HCT116 (cell line): ENCODE results near the gene TFDP1. TPM values are rescaled to one million over a fixed set of nuclear protein-coding genes. Genes with fewer than 3 reads are reported as not detected.

Experiments
- ATAC-seq: fragments of 200-7000 bp; cut with Tn5 transposase; 2 replicates; pipeline ENCODE4 v1.9.1; 2020; ENCODE audit warnings: mild to moderate bottlenecking, moderate library complexity
- BruUV-seq: library from RNA; stranded (reverse); fragments of 400-500 nt; replicated peaks from 2 replicates; lab custom pipeline; 2021; lab: Mats Ljungman, UMichigan
- CTCF ChIA-PET: fragments of 300-600 bp; sonication (Branson Sonifier 250); formaldehyde crosslinking; loops from one replicate; lab custom pipeline; 2021; ENCODE audit warnings: antibody characterized with exemption; lab: Charles Lee
- POLR2A ChIA-PET: fragments of 300-600, 350-600 bp; sonication (Branson Sonifier 250); formaldehyde crosslinking; loops from one replicate; lab custom pipeline; 2021; ENCODE audit warnings: antibody characterized with exemption; lab: Charles Lee
- RAD21 ChIA-PET, 2 experiments: fragments of 300-600 bp; sonication (Branson Sonifier 250); formaldehyde crosslinking; loops; one replicate each; lab custom pipeline; 2023; ENCODE audit warnings: low total read pairs in 2 of 2; ENCODE audit not compliant: uncharacterized antibody in 2 of 2, unreplicated experiment in 2 of 2, low non-redundant PET in 1 of 2; lab: Charles Lee
- DNase-seq: peaks from one replicate; pipeline ENCODE4 v3.0.0-alpha.2; 2010; ENCODE audit warnings: low read depth, low spot score
- H2AFZ ChIP-seq: fragments of 200-600 bp; shearing (Covaris generic), sonication (generic); 2 replicates; pipeline ENCODE4 v1.6.1; 2017; ENCODE audit warnings: low read depth, mixed run types, mixed read lengths, antibody characterized with exemption, low read length; ENCODE audit not compliant: poor library complexity, severe bottlenecking
- H3K27ac ChIP-seq: 2 replicates; pipeline ENCODE4 v1.5.1; 2012; ENCODE audit warnings: low read depth, low read length
- H3K27me3 ChIP-seq: fragments of 200-600 bp; sonication (generic); 2 replicates; pipeline ENCODE4 v1.6.1; 2016; ENCODE audit warnings: mixed run types, low read length, mixed read lengths; ENCODE audit not compliant: insufficient read depth
- H3K36me3 ChIP-seq, 2 experiments: fragments of 200-500 bp in 1 of 2; fragments of 200-600 bp in 1 of 2; sonication (Bioruptor generic) in 1 of 2; sonication (generic) in 1 of 2; 2 replicates each; pipeline versions ENCODE4 v1.5.1 to v1.6.1; 2014 to 2016; ENCODE audit warnings: low read length in 2 of 2, inconsistent platforms in 1 of 2, mixed read lengths in 1 of 2, mixed run types in 1 of 2; ENCODE audit not compliant: insufficient read depth in 2 of 2, control insufficient read depth in 1 of 2
- H3K4me1 ChIP-seq, 2 experiments: fragments of 200-600 bp in 1 of 2; sonication (generic) in 1 of 2; 2 replicates each; pipeline versions ENCODE4 v1.5.1 to v1.6.1; 2012 to 2017; ENCODE audit warnings: low read length in 2 of 2, inconsistent platforms in 1 of 2, mild to moderate bottlenecking in 1 of 2, mixed read lengths in 1 of 2, mixed run types in 1 of 2, moderate library complexity in 1 of 2; ENCODE audit not compliant: insufficient read depth in 2 of 2, control insufficient read depth in 1 of 2
- H3K4me2 ChIP-seq: fragments of 200-600 bp; sonication (generic); 2 replicates; pipeline ENCODE4 v1.6.1; 2017; ENCODE audit warnings: mixed run types, low read length, mixed read lengths
- H3K4me3 ChIP-seq, 2 experiments: fragments of 200-600 bp in 1 of 2; sonication (generic) in 1 of 2; replicated peaks in 1 of 2; 2 replicates each; pipeline ENCODE4 v1.5.1; 2011 to 2016; ENCODE audit warnings: low read length in 2 of 2, control low read depth in 1 of 2, low read depth in 1 of 2, mild to moderate bottlenecking in 1 of 2, mixed read lengths in 1 of 2, mixed run types in 1 of 2
- H3K79me2 ChIP-seq: fragments of 200-600 bp; sonication (generic); 2 replicates; pipeline ENCODE4 v1.6.1; 2017; ENCODE audit warnings: mild to moderate bottlenecking, mixed run types, low read length, moderate library complexity, mixed read lengths; ENCODE audit not compliant: insufficient read depth
- H3K9ac ChIP-seq: fragments of 200-600 bp; sonication (generic); 2 replicates; pipeline ENCODE4 v1.6.1; 2016; ENCODE audit warnings: low read length, mixed read lengths
- H3K9me2 ChIP-seq: fragments of 200-600 bp; sonication (generic), shearing (Covaris generic); 2 replicates; pipeline ENCODE4 v1.6.1; 2017; ENCODE audit warnings: mixed run types, mild to moderate bottlenecking, moderate library complexity; ENCODE audit not compliant: insufficient read depth
- H3K9me3 ChIP-seq, 2 experiments: fragments of 200-500 bp in 1 of 2; fragments of 200-600 bp in 1 of 2; sonication (Bioruptor generic) in 1 of 2; sonication (generic) in 1 of 2; 2 replicates each; pipeline ENCODE4 v1.6.1; 2014 to 2017; ENCODE audit warnings: low read length in 2 of 2, mixed read lengths in 2 of 2, inconsistent platforms in 1 of 2, low read depth in 1 of 2, mild to moderate bottlenecking in 1 of 2, mixed run types in 1 of 2, moderate library complexity in 1 of 2; ENCODE audit not compliant: control insufficient read depth in 1 of 2, insufficient read depth in 1 of 2
- H4K20me1 ChIP-seq: fragments of 200-600 bp; sonication (generic), shearing (Covaris generic); 2 replicates; pipeline ENCODE4 v1.6.1; 2017; ENCODE audit warnings: mixed run types, mild to moderate bottlenecking, moderate library complexity; ENCODE audit not compliant: insufficient read depth
- CEBPB ChIP-seq: IDR thresholded peaks from 2 replicates; pipeline ENCODE4 v1.6.1; 2012; ENCODE audit warnings: low read depth
- ELF1 ChIP-seq: IDR thresholded peaks from 2 replicates; pipeline ENCODE4 v1.6.1; 2012; ENCODE audit warnings: low read depth, borderline replicate concordance
- EZH2 ChIP-seq: fragments of 200-600 bp; sonication (generic); IDR thresholded peaks from 2 replicates; pipeline ENCODE4 v1.6.1; 2017; ENCODE audit warnings: antibody characterized with exemption, mixed run types
- EZH2phosphoT487 ChIP-seq: fragments of 200-600 bp; IDR thresholded peaks from 2 replicates; pipeline ENCODE4 v1.6.1; 2018; ENCODE audit warnings: antibody characterized with exemption, borderline replicate concordance
- FOSL1 ChIP-seq: IDR thresholded peaks from 2 replicates; pipeline ENCODE4 v1.6.1; 2012; ENCODE audit warnings: low read depth
- JUND ChIP-seq: IDR thresholded peaks from 2 replicates; pipeline ENCODE4 v1.6.1; 2012
- POLR2A ChIP-seq: IDR thresholded peaks from 2 replicates; pipeline ENCODE4 v1.7.0; 2011; ENCODE audit warnings: borderline replicate concordance; ENCODE audit not compliant: insufficient read depth, insufficient read length; ENCODE audit errors: extremely low read depth
- POLR2AphosphoS5 ChIP-seq: IDR thresholded peaks from 2 replicates; pipeline ENCODE4 v1.6.1; 2011; ENCODE audit warnings: mild to moderate bottlenecking, low read depth, low read length, moderate library complexity
- RAD21 ChIP-seq: IDR thresholded peaks from 2 replicates; pipeline ENCODE4 v1.6.1; 2012; ENCODE audit warnings: low read depth, mild to moderate bottlenecking
- SRF ChIP-seq: IDR thresholded peaks from 2 replicates; pipeline ENCODE4 v1.6.1; 2012; ENCODE audit warnings: low read depth
- TCF7L2 ChIP-seq: IDR thresholded peaks from 2 replicates; pipeline ENCODE4 v1.7.0; 2011; ENCODE audit warnings: borderline replicate concordance, inconsistent platforms; ENCODE audit not compliant: insufficient read depth, insufficient read length; ENCODE audit errors: extremely low read depth
- YY1 ChIP-seq: IDR thresholded peaks from 2 replicates; pipeline ENCODE4 v1.6.1; 2011; ENCODE audit warnings: low read length, low read depth, moderate library complexity, mild to moderate bottlenecking; ENCODE audit not compliant: insufficient replicate concordance; ENCODE audit errors: extremely low read depth
- intact Hi-C: fragments of 100-400 bp; cut with micrococcal nuclease; formaldehyde crosslinking; loops from 2 replicates; pipeline ENCODE4 v1.10.0; 2022
- total RNA-seq: library from RNA; stranded (reverse); gene quantifications from one replicate; pipeline ENCODE4 v1.2.1, GENCODE V29; 2021; ENCODE audit not compliant: unreplicated experiment
- TF ChIP-seq, protein P1 (sequence below): IDR thresholded peaks from 2 replicates; pipeline ENCODE4 v1.6.1; 2012
- TF ChIP-seq, protein P2 (sequence below): IDR thresholded peaks from 2 replicates; pipeline ENCODE4 v1.6.1; 2012; ENCODE audit warnings: low read depth
- TF ChIP-seq, protein P3 (sequence below): IDR thresholded peaks from 2 replicates; pipeline ENCODE4 v1.6.1; 2012
- TF ChIP-seq, protein P4 (sequence below), 3 experiments: fragments of 200-600 bp in 1 of 3; sonication (generic) in 1 of 3; IDR thresholded peaks in 2 of 3; conservative IDR thresholded peaks in 1 of 3; 2 replicates each; pipeline ENCODE4 v1.5.1; 2012 to 2017; ENCODE audit warnings: low read depth in 2 of 3, low read length in 2 of 3, antibody characterized with exemption in 1 of 3, borderline replicate concordance in 1 of 3, control low read depth in 1 of 3, mild to moderate bottlenecking in 1 of 3, mixed read lengths in 1 of 3, mixed run types in 1 of 3, moderate library complexity in 1 of 3; ENCODE audit not compliant: insufficient read depth in 1 of 3

TFDP1 gene
- total RNA-seq, 1 experiment from 2014 or later: 169 TPM

DNA sequence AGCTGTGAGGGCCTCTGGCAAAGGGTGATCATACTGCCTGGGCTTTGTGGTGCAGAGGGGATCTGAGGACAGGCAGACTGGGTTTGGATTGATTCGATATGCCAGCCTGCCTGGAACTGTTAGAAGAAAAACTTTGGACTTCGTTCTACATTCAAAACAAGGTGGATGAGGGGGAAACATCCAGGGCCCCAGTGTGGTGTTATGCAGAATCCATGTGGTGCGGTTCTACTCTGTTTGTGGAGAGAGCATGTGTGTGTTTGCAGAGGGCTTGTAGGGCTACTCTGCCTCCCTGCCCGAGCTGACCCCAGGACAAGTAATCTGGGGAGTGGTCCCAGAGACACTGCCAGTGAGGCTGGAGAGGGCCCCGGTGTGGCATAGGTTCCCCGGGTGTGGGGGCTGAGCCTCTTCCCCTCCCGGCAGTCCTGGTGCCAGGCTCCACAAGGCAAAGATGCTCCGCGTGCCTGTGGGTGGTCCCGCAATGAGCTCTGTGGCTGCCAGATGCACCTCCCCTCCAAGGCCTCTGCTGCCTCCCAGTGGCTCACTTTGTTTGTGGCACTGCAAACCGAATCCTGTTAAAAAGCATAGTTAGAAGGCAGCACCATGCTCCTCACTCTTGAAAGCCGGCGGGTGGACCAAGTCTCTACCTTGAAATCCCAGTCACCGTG is 22.3 kb upstream of the TFDP1 start (continued):
- TF ChIP-seq RAD21 (peak; percentile 78), ELF1 (no peak)

DNA sequence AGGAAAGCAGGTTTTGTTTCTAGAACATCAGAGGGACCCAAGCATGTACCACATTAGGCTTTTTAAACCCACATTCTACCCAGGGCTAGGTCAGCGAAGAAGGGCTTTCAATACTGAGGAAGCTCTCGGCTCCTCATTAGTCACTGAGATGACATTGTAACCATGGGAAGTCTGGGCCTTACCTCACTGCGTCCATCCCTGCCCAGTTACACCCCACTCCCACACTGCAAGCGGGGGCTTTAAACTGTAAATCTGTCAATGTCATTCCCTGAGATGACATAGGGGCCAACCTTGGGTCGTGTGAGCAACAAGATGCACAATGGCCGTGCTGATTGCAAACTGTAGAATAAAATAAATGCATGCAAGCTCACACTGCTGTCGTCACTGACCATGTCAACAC is 21.7 kb upstream of the TFDP1 start:
- H3K27me3 ChIP-seq: no peaks in the 10 kb centered on the region
- H3K9ac ChIP-seq: no peak overlapping the region
- H3K4me2 ChIP-seq: no peak overlapping the region
- no peak overlapping the region for H3K4me3 ChIP-seq
- no peaks in the 10 kb centered on the region for H3K9me2 ChIP-seq
- RAD21 ChIA-PET: no interaction called here
- intact Hi-C loops: loop anchor here (5.0 kb wide), 1 partner anchor 106 kb away; no protein-coding TSS in a partner anchor
- no peaks in the 10 kb centered on the region for H4K20me1 ChIP-seq
- H3K79me2 ChIP-seq: no peaks in the 10 kb centered on the region
- DNase-seq (no peak), ATAC-seq (no peak)
- POLR2A ChIA-PET: no interaction called here
- H3K4me1 ChIP-seq: peaks cover 0 to 10% of the 10 kb centered on the region in 2 experiments; a peak in 1 of 4 replicates
- no peak overlapping the region for H3K27ac ChIP-seq
- H3K9me3 ChIP-seq: no peaks in the 10 kb centered on the region
- CTCF ChIA-PET: interaction anchor here (0.9 to 1.5 kb wide), 2 partner anchors 105 to 111 kb away, joined by 4 to 13 read pairs; no protein-coding TSS in a partner anchor
- no peaks in the 10 kb centered on the region for H3K36me3 ChIP-seq
- H2AFZ ChIP-seq: no peak overlapping the region
- no TSS peak for BruUV-seq
- no peak for TF ChIP-seq EZH2phosphoT487
- TF ChIP-seq JUND: no peak
- TF ChIP-seq FOSL1: no peak
- TF ChIP-seq, protein P1, sequence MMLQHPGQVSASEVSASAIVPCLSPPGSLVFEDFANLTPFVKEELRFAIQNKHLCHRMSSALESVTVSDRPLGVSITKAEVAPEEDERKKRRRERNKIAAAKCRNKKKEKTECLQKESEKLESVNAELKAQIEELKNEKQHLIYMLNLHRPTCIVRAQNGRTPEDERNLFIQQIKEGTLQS: no peak
- no peak for TF ChIP-seq POLR2AphosphoS5
- TF ChIP-seq POLR2A: no peak
- TF ChIP-seq, protein P2, sequence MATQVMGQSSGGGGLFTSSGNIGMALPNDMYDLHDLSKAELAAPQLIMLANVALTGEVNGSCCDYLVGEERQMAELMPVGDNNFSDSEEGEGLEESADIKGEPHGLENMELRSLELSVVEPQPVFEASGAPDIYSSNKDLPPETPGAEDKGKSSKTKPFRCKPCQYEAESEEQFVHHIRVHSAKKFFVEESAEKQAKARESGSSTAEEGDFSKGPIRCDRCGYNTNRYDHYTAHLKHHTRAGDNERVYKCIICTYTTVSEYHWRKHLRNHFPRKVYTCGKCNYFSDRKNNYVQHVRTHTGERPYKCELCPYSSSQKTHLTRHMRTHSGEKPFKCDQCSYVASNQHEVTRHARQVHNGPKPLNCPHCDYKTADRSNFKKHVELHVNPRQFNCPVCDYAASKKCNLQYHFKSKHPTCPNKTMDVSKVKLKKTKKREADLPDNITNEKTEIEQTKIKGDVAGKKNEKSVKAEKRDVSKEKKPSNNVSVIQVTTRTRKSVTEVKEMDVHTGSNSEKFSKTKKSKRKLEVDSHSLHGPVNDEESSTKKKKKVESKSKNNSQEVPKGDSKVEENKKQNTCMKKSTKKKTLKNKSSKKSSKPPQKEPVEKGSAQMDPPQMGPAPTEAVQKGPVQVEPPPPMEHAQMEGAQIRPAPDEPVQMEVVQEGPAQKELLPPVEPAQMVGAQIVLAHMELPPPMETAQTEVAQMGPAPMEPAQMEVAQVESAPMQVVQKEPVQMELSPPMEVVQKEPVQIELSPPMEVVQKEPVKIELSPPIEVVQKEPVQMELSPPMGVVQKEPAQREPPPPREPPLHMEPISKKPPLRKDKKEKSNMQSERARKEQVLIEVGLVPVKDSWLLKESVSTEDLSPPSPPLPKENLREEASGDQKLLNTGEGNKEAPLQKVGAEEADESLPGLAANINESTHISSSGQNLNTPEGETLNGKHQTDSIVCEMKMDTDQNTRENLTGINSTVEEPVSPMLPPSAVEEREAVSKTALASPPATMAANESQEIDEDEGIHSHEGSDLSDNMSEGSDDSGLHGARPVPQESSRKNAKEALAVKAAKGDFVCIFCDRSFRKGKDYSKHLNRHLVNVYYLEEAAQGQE: no peak
- no peak for TF ChIP-seq SRF
- no peak for TF ChIP-seq CEBPB
- TF ChIP-seq YY1: no peak
- TF ChIP-seq ELF1: no peak
- TF ChIP-seq, protein P3, sequence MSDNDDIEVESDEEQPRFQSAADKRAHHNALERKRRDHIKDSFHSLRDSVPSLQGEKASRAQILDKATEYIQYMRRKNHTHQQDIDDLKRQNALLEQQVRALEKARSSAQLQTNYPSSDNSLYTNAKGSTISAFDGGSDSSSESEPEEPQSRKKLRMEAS: no peak
- TF ChIP-seq EZH2: no peak
- no peak for TF ChIP-seq TCF7L2
- TF ChIP-seq, protein P4, sequence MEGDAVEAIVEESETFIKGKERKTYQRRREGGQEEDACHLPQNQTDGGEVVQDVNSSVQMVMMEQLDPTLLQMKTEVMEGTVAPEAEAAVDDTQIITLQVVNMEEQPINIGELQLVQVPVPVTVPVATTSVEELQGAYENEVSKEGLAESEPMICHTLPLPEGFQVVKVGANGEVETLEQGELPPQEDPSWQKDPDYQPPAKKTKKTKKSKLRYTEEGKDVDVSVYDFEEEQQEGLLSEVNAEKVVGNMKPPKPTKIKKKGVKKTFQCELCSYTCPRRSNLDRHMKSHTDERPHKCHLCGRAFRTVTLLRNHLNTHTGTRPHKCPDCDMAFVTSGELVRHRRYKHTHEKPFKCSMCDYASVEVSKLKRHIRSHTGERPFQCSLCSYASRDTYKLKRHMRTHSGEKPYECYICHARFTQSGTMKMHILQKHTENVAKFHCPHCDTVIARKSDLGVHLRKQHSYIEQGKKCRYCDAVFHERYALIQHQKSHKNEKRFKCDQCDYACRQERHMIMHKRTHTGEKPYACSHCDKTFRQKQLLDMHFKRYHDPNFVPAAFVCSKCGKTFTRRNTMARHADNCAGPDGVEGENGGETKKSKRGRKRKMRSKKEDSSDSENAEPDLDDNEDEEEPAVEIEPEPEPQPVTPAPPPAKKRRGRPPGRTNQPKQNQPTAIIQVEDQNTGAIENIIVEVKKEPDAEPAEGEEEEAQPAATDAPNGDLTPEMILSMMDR (IDR thresholded peaks at IDR 0.05 in 2 of 3, conservative IDR thresholded peaks at IDR 0.05 in 1 of 3; ENCODE audit: borderline replicate concordance in 1 of 3, insufficient read depth in 1 of 3, low read depth in 2 of 3, low read length in 2 of 3): no peak
